ENCODE data around the gene ST6GALNAC6.

Gene ST6GALNAC6

GRCh38 chr9:127862075-127863011 is 37.1 kb downstream of the ST6GALNAC6 start:
- no peaks in the 10 kb centered on the region for H3K36me3 ChIP-seq (ENCODE audit: insufficient read depth, low read length)
- peaks cover 10% of the 10 kb centered on the region for H3K4me1 ChIP-seq (ENCODE audit: control insufficient read depth, insufficient read depth, low read length, unreplicated experiment)
- no peaks in the 10 kb centered on the region for H3K27me3 ChIP-seq (ENCODE audit: insufficient read depth, low read length)
- no peak overlapping the region for H3K4me3 ChIP-seq (ENCODE audit: low read depth, low read length)
- no peaks in the 10 kb centered on the region for H3K79me2 ChIP-seq (ENCODE audit: control insufficient read depth, insufficient read depth, low read length, unreplicated experiment)
- H3K27ac ChIP-seq (ENCODE audit: low read depth, low read length): no peak overlapping the region
- H2AFZ ChIP-seq (ENCODE audit: low read length, unreplicated experiment): no peak overlapping the region

DNA sequence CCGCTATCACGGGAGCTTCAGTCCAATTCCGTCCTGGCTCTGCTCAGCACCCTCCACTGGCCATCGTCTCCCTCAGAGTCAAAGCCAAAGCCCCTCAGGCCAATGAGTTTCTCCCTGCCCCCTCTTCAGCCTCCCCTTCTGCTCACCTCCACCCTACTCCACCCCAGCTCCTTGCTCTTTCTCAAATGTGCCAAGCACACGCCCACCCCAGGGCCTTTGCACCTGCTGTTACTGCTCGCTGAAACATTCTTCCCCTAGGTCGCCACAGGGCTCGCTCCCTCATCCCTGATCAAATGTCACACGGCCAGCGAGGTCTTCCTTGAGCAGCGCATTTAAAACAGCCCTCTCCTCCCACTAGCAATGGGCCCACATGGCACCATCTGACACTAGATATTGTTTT is 38.6 kb downstream of the ST6GALNAC6 start:
- H3K36me3 ChIP-seq (ENCODE audit: insufficient read depth, low read length): no peaks in the 10 kb centered on the region
- no peak overlapping the region for H2AFZ ChIP-seq (ENCODE audit: low read length, unreplicated experiment)
- H3K27ac ChIP-seq (ENCODE audit: low read depth, low read length): no peak overlapping the region
- H3K79me2 ChIP-seq (ENCODE audit: control insufficient read depth, insufficient read depth, low read length, unreplicated experiment): no peaks in the 10 kb centered on the region
- no peaks in the 10 kb centered on the region for H3K27me3 ChIP-seq (ENCODE audit: insufficient read depth, low read length)
- no peak overlapping the region for H3K4me3 ChIP-seq (ENCODE audit: low read depth, low read length)
- peaks cover 10% of the 10 kb centered on the region for H3K4me1 ChIP-seq (ENCODE audit: control insufficient read depth, insufficient read depth, low read length, unreplicated experiment)

- no peaks in the 10 kb centered on the region for H3K36me3 ChIP-seq (ENCODE audit: insufficient read depth, low read length)
- H3K4me1 ChIP-seq (ENCODE audit: control insufficient read depth, insufficient read depth, low read length, unreplicated experiment): peaks cover 10% of the 10 kb centered on the region
- no peaks in the 10 kb centered on the region for H3K27me3 ChIP-seq (ENCODE audit: insufficient read depth, low read length)
- no peak overlapping the region for H3K27ac ChIP-seq (ENCODE audit: low read depth, low read length)
- H3K79me2 ChIP-seq (ENCODE audit: control insufficient read depth, insufficient read depth, low read length, unreplicated experiment): peaks cover under 1% of the 10 kb centered on the region
- H2AFZ ChIP-seq (ENCODE audit: low read length, unreplicated experiment): no peak overlapping the region
- no peak overlapping the region for H3K4me3 ChIP-seq (ENCODE audit: low read depth, low read length)
These were observed 39.1 kb downstream of the ST6GALNAC6 start for GRCh38 chr9:127860260-127860659.

DNA sequence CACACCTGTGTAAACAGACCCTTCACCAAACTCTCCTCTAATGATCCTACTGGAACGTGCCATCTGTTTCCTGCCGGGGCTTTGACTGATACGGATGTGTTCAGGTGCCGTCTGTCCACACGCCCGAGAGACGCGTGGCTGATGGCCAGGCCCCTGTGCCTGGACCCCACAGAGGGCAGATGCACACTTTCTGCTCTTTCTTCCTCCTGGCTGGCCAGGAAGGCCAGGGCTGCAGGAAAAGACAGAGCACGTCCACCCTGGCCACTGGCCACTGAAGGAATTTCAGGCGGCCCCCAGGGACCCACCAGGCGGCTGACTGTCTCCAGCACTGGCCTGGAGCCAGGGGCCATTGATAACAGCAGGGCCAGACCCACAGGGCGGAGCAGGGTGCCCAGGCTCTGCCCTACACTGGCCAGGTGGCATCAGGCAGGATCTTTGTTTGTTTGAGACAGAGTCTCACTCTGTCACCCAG is 41.3 kb downstream of the ST6GALNAC6 start:
- H3K27me3 ChIP-seq (ENCODE audit: insufficient read depth, low read length): no peaks in the 10 kb centered on the region
- no peak overlapping the region for H3K27ac ChIP-seq (ENCODE audit: low read depth, low read length)

GRCh38 chr9:127857278-127857677 is 42.1 kb downstream of the ST6GALNAC6 start:
- Histone ChIP-seq H3K4me1 (ENCODE audit: control insufficient read depth, insufficient read depth, low read length, unreplicated experiment) (peaks cover 19% of the 10 kb centered on the region), H3K36me3 (ENCODE audit: insufficient read depth, low read length) (peaks cover 7% of the 10 kb centered on the region; the same call in 1 of the 2 replicates), H3K79me2 (ENCODE audit: control insufficient read depth, insufficient read depth, low read length, unreplicated experiment) (peaks cover 30% of the 10 kb centered on the region), H3K27ac (ENCODE audit: low read depth, low read length) (no peak overlapping the region), H3K4me3 (ENCODE audit: low read depth, low read length) (no peak overlapping the region), H3K27me3 (ENCODE audit: insufficient read depth, low read length) (no peaks in the 10 kb centered on the region), H2AFZ (ENCODE audit: low read length, unreplicated experiment) (no peak overlapping the region)

More for the DNA sequence above, 41.3 kb downstream of the ST6GALNAC6 start:
- Histone ChIP-seq H3K4me3 (ENCODE audit: low read depth, low read length) (no peak overlapping the region), H3K36me3 (ENCODE audit: insufficient read depth, low read length) (no peaks in the 10 kb centered on the region), H2AFZ (ENCODE audit: low read length, unreplicated experiment) (no peak overlapping the region), H3K4me1 (ENCODE audit: control insufficient read depth, insufficient read depth, low read length, unreplicated experiment) (peaks cover 11% of the 10 kb centered on the region), H3K79me2 (ENCODE audit: control insufficient read depth, insufficient read depth, low read length, unreplicated experiment) (peaks cover 22% of the 10 kb centered on the region)

GRCh38 chr9:127856729-127857116 is 42.7 kb downstream of the ST6GALNAC6 start:
- Histone ChIP-seq H3K36me3 (ENCODE audit: insufficient read depth, low read length) (peaks cover 8% of the 10 kb centered on the region; the same call in 1 of the 2 replicates), H2AFZ (ENCODE audit: low read length, unreplicated experiment) (no peak overlapping the region), H3K27ac (ENCODE audit: low read depth, low read length) (no peak overlapping the region), H3K27me3 (ENCODE audit: insufficient read depth, low read length) (no peaks in the 10 kb centered on the region), H3K79me2 (ENCODE audit: control insufficient read depth, insufficient read depth, low read length, unreplicated experiment) (peaks cover 36% of the 10 kb centered on the region), H3K4me1 (ENCODE audit: control insufficient read depth, insufficient read depth, low read length, unreplicated experiment) (peaks cover 21% of the 10 kb centered on the region), H3K4me3 (ENCODE audit: low read depth, low read length) (no peak overlapping the region)

DNA sequence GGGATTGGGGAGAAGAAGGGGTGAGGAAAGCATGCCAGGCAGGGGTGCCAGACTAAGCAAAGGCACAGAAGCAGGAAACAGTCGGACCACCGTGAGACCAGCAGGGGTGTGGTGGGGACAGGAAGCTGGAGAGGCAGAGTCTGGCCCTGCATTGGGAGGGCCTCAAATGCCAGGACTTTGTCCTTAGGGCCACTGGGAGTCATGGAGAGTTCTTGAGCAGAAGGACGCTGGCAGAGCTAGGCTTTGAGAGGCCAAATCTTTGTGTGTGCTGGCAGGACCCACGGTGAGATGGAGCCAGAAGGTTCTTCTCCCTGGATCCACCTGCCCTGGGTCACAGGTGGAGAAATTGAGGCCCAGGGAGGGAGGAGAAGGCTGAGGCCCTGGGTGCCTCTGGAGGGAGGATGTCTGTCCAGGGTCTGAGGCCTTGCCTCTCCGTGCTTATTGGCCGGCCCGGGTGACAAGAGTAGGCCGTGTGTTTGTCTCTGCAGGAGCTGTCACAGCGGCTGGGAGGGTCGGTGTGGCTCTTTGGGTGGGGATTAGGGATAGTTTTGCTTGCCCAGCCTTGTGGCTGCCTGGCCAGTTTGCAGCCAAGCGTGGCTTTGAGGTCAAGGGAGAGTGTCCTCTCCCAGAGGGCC is 43.2 kb downstream of the ST6GALNAC6 start:
- H3K4me3 ChIP-seq (ENCODE audit: low read depth, low read length): no peak overlapping the region
- no peaks in the 10 kb centered on the region for H3K27me3 ChIP-seq (ENCODE audit: insufficient read depth, low read length)
- H3K36me3 ChIP-seq (ENCODE audit: insufficient read depth, low read length): peaks cover 8% of the 10 kb centered on the region; the same call in 1 of the 2 replicates
- peaks cover 21% of the 10 kb centered on the region for H3K4me1 ChIP-seq (ENCODE audit: control insufficient read depth, insufficient read depth, low read length, unreplicated experiment)
- H3K79me2 ChIP-seq (ENCODE audit: control insufficient read depth, insufficient read depth, low read length, unreplicated experiment): peaks cover 41% of the 10 kb centered on the region
- H3K27ac ChIP-seq (ENCODE audit: low read depth, low read length): no peak overlapping the region
- no peak overlapping the region for H2AFZ ChIP-seq (ENCODE audit: low read length, unreplicated experiment)

- Histone ChIP-seq H3K36me3 (ENCODE audit: insufficient read depth, low read length) (peaks cover 14% of the 10 kb centered on the region), H3K79me2 (ENCODE audit: control insufficient read depth, insufficient read depth, low read length, unreplicated experiment) (peaks cover 48% of the 10 kb centered on the region), H3K27ac (ENCODE audit: low read depth, low read length) (no peak overlapping the region), H3K4me1 (ENCODE audit: control insufficient read depth, insufficient read depth, low read length, unreplicated experiment) (peaks cover 21% of the 10 kb centered on the region), H3K4me3 (ENCODE audit: low read depth, low read length) (no peak overlapping the region), H2AFZ (ENCODE audit: low read length, unreplicated experiment) (no peak overlapping the region), H3K27me3 (ENCODE audit: insufficient read depth, low read length) (no peaks in the 10 kb centered on the region)
These were observed 43.9 kb downstream of the ST6GALNAC6 start for GRCh38 chr9:127855522-127855921.

DNA sequence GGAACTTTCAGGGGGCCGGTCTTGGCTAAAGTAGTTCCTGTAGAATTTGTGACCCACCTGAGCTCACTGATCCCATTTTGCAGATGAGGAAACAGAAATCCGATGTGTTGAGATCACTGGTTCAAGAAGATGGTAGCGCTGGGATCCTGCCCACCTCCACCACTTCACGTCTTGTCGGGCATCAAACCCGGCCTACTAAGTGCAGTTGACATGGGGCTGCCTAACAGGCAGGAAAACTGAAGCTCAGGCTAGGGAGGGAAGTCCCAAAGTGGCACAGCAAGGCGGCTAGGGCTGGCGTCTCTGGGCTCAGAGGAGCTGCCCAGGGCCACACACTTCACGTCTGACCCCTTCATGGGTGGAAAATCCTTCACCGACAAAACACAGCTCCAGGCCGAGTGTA is 44.4 kb downstream of the ST6GALNAC6 start:
- peaks cover 21% of the 10 kb centered on the region for H3K4me1 ChIP-seq (ENCODE audit: control insufficient read depth, insufficient read depth, low read length, unreplicated experiment)

DNA sequence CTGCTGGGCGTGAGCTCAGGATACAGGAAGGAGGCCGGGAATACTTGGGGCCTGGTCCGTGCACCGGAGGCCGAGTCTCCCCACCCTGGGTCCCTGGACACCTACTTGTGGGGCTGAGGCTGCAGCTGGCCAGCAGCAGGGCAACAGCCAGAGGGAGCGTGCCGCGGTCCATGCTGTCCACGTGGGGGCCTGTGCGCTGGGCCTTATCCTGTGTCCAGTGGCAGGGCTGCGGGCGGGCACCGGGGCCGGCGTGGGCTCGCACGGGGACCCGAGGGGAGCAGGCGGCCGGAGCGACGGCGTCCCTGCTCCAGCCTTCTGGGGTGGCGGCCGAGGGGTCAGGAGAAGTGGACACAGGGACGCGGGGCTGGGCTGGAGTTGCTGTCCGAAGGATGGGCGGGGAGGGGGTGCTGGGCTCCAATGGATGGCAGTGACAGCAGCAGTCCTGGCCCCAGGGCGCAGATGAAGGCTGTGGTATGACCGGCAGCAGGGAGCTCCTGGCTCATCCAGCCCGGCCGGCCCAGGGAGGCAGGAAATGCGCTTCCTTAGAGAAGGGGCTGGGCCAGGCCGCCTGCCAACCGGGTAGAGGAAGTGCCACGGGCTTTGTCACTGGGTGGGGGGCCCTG is 45.1 kb downstream of the ST6GALNAC6 start, which contains the start of gene ENG:
ENG (minus strand) TSS at position 475 of the 623 bp plus-strand sequence; CDS start at position 172, 303 bp downstream.
- Histone ChIP-seq H2AFZ (ENCODE audit: low read length, unreplicated experiment) (no peak within 1 kb of the TSS), H3K36me3 (ENCODE audit: insufficient read depth, low read length) (peaks cover 26% of the 10 kb centered on the region), H3K4me3 (ENCODE audit: low read depth, low read length) (peak within 1 kb of the TSS; percentile 96), H3K4me1 (ENCODE audit: control insufficient read depth, insufficient read depth, low read length, unreplicated experiment) (peaks cover 21% of the 10 kb centered on the region), H3K27me3 (ENCODE audit: insufficient read depth, low read length) (no peaks in the 10 kb centered on the region), H3K27ac (ENCODE audit: low read depth, low read length) (peak within 1 kb of the TSS; percentile 49), H3K79me2 (ENCODE audit: control insufficient read depth, insufficient read depth, low read length, unreplicated experiment) (peaks cover 60% of the 10 kb centered on the region)

More for the DNA sequence above, 44.4 kb downstream of the ST6GALNAC6 start:
- Histone ChIP-seq H3K79me2 (ENCODE audit: control insufficient read depth, insufficient read depth, low read length, unreplicated experiment) (peaks cover 53% of the 10 kb centered on the region), H3K27me3 (ENCODE audit: insufficient read depth, low read length) (no peaks in the 10 kb centered on the region), H3K4me3 (ENCODE audit: low read depth, low read length) (peak overlapping the region; percentile 96), H3K27ac (ENCODE audit: low read depth, low read length) (peak overlapping the region; percentile 49), H3K36me3 (ENCODE audit: insufficient read depth, low read length) (peaks cover 20% of the 10 kb centered on the region), H2AFZ (ENCODE audit: low read length, unreplicated experiment) (no peak overlapping the region)

Measured in ACC112 (cell line).